NB4 (cell line): ENCODE results near the gene SKAP1.
"Not testable (repeated sequence)": the region's sequence is repeated elsewhere in the genome, so short reads cannot be mapped to it uniquely, and the experiment has no call there.

Experiments
- CTCF ChIP-seq: IDR thresholded peaks from one replicate; pipeline ENCODE4 v1.5.1; 2012; ENCODE audit warnings: low read depth, low read length
- POLR2A ChIP-seq: IDR thresholded peaks from 2 replicates; pipeline ENCODE4 v1.6.1; 2011; ENCODE audit warnings: mild to moderate bottlenecking; ENCODE audit not compliant: insufficient read length; ENCODE audit errors: extremely low read depth

- TF ChIP-seq POLR2A, CTCF: not testable (repeated sequence)
Measured at GRCh38 chr17:48286917-48287316, 143.1 kb downstream of the SKAP1 start.
